M059J (cell line): Measurements from ENCODE around the gene CREBBP. TPM values are rescaled to one million over a fixed set of nuclear protein-coding genes. Genes with fewer than 3 reads are reported as not detected.
"Not testable (repeated sequence)": the region's sequence is repeated elsewhere in the genome, so short reads cannot be mapped to it uniquely, and the experiment has no call there.

Source experiments
- DNase-seq: peaks from one replicate; pipeline ENCODE4 v3.0.0-alpha.2; 2012; ENCODE audit warnings: low read depth
- total RNA-seq: library from RNA; depleted of rRNA; stranded (reverse); fragments of >200 nt; shearing (Covaris generic); gene quantifications from 2 replicates; pipeline ENCODE4 v1.2.3, GENCODE V29; 2014

The CREBBP gene
- total RNA-seq, 1 experiment from 2014 or later, result 14.8 TPM

GRCh38 chr16:3715430-3715829 lies 165.1 kb downstream of the CREBBP start:
- DNase-seq, result no peak

DNA sequence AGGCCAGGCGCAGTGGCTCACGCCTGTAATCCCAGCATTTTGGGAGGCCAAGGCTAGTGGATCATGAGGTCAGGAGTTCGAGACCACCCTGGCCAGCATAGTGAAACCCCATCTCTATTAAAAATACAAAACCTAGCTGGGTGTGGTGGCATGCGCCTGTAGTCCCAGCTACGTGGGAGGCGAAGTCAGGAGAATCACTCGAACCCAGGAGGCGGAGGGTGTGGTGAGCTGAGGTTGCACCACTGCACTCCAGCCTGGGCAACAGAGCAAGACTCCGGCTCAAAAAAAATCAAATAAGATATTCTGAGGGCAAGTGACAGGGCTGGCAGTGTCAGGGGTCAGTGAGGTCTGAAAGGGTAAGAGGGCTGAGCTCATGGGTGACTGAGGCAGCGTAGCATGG lies 166.1 kb downstream of the CREBBP start:
- not testable (repeated sequence) for DNase-seq

DNA sequence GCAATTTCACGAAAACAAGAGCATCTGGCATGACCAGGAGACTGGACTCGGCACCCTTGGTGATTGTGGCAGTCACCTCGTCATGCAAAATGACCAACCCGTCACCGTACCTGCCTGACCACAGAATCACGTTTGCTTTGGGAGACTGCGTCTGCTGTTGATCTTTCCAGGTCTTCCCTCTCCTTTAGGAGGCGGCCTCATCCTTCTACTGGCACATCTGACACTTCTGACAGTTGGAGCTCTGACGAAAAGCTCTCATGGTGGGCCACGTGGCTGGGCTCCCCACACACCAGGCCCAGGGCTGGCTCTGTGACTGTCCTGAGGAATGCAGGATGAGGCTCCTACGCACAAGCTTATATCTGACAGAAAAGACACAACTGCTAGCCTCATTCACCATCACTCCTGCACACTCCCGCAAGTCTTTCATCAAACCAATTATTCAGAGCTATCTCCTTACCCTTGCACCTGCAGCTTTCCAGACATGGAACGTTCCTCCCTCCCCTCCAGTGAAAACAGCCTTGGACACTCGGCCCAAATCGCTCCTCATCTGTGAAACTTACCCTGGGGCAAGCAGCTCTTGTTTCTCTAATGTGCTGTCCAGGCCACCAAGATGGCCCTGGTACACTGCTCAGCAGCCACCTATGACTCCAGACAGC lies 166.8 kb downstream of the CREBBP start:
- DNase-seq, result no peak

- DNase-seq, result no peak
Observed at GRCh38 chr16:3712861-3713372, 167.6 kb downstream of the CREBBP start.

DNA sequence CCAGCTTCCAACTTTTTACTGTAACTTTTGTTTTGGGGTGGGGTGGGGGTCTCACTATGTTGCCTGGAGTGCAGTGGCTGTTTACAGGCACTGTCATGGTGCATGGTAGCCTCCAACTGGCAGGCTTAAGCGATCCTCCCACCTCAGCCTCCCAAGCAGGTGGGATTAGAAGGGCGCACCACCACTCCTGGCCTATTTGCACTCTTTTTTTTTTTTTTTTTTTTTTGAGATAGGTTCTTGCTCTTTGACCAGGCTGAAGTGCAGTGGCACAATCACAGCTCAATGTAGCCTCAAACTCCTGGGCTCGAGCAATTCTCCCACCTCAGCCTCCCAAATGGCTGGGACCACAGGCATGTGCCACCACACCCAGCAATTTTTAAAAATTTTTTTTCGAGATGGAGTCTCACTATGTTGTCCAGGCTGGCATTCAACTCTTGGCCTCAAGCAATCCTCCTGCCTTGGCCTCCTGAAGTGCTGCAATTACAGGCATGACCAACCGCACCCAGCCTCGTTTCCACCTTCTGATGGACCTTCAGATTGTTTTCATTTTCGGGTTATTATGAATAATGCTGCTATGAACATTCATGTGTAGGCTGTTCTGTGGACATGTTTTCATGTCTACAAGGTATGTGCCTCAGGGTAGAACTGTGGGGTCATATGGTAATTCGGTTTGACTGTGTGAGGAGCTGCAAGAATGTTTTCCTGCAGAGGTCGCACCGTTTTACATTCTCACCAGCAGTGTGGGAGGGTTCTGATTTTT lies 174.1 kb downstream of the CREBBP start:
- no peak for DNase-seq

DNA sequence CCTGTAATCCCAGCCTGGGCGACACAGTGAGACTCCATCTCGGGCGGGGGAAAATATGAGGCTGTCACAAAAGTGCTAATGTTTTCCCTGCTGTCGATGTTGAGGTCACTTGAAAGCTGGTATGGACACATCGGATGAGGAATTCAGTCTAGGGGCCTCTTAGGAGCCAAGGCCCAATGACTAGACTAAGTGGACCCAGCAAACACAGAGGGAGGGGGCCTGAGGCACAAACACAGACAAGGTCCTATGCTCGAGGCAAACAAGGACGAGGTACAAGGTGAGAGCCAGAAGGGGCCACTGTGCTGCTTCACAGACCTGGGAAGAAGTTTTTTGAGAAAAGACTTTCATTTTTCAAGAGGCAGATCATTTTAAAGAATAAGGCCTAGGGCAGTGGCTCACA lies 178.4 kb downstream of the CREBBP start:
- no peak for DNase-seq

- no peak for DNase-seq
Observed at GRCh38 chr16:3701531-3701930, 179.0 kb downstream of the CREBBP start.

DNA sequence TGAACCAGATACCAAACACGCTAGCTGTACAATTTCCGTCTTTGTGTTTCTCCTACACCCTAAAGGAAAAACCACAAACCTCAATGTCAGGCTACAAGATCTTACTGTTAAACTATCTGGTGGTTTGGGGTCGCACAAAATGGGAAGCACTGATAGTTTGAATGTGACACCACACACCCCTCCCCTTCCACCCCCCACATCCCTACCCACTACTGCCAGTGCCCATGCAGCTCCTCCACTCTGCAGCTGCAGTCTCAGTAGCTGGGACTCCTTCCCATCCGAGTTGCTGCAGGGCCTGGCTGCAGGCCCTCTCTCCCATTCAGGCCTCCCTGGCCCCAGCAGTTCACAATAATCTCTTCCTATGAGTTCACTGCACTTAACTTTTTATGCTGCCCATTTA lies 181.6 kb downstream of the CREBBP start:
- peak; percentile 31 for DNase-seq

GRCh38 chr16:3696425-3697218 lies 183.9 kb downstream of the CREBBP start:
- DNase-seq, result peak; percentile 87

GRCh38 chr16:3695610-3696369 lies 184.7 kb downstream of the CREBBP start:
- DNase-seq, result no peak

GRCh38 chr16:3694051-3694450 lies 186.5 kb downstream of the CREBBP start:
- no peak for DNase-seq

- no peak for DNase-seq
Observed at GRCh38 chr16:3691761-3692160, 188.8 kb downstream of the CREBBP start.

- DNase-seq, result peak; percentile 4
Observed at GRCh38 chr16:3690980-3691720, 189.4 kb downstream of the CREBBP start.

DNA sequence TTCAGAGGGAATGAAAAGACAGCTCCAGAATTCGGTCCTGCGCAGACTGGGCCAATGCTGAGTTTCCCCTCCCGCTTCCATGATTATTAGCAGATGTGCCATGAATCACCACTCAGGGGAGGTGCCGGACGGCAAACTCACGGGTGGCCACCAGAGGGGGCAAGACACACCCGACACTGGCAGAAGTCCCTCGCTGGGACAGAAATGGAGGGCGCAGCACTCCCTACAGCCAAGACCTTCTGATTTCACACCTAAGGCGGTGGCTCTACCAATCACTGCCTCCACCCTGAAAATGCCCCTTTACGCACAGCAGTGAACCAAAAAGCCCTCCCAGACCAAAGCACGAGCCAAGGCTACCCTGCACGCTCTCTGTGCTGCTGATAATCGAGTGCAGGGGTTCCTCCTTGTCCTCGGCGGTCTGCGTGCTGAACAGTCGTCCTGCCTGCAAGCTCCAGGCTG lies 190.0 kb downstream of the CREBBP start:
- DNase-seq, result peak; percentile 86

- DNase-seq, result no peak
Observed at GRCh38 chr16:3689731-3690130, 190.8 kb downstream of the CREBBP start.

DNA sequence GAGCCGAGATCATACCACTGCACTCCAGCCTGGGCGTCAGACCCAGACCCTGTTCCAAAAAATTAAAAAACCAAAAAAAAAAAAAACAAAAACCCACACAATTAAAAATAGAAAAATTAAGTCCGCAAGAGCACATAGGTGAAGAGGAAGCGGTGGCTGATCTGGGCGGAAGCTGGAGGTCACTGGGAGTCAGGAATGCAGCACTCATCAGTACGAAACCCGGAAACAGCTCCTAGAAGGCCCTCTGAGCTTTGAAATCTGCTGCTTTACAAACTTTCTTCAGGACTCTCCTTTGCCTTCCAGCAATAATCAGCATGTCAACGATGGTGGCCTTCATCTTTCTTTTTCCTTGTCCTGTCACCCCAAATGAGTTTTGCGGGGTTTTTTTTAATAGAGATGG lies 192.7 kb downstream of the CREBBP start:
- no peak for DNase-seq

DNA sequence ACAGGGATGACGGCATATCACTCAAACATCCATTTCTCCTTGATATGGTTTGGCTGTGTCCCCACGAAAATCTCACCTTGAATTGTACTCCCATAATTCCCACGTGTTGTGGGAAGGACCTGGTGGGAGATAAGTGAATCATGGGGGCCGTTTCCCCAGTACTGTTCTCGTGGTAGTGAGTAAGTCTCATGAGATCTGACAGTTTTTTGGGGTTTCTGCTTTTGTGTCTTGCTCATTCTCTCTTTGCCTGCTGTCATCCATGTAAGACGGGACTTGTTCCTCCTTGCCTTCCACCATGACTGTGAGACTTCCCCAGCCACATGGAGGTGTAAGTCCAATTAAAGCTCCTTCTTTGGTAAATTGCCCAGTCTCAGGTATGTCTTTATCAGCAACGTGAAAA lies 193.5 kb downstream of the CREBBP start:
- no peak for DNase-seq

GRCh38 chr16:3681206-3681605 lies 199.3 kb downstream of the CREBBP start:
- DNase-seq, result no peak

DNA sequence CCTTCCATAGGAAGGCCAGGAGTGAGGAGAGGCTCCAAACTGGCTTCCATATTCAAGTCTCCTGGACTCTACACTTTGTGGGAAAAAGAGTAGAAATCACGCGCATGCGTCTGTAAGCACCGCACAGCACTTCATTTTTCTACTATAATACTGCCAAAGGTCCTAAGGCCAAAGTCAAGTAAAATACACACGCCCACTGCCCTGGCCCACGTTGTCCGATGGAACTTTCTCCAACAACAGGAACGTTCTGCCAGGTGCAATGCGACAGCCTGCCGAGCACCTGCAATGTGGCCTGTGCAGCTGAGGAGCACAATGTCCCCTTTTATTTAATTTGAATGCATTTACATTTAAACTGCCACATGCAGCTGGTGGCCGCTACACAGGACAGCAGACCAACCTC lies 202.5 kb downstream of the CREBBP start:
- no peak for DNase-seq

GRCh38 chr16:3675601-3676130 lies 204.8 kb downstream of the CREBBP start:
- no peak for DNase-seq
